Fibroblast of mammary gland (primary cell): ENCODE measurements around the gene CADPS2.

ENCODE experiments used
- DNase-seq: peaks from one replicate; pipeline ENCODE4 v3.0.0-alpha.2; 2010; ENCODE audit warnings: low read depth
- H3K4me3 ChIP-seq: 2 replicates; pipeline ENCODE4 v1.5.1; 2011; ENCODE audit warnings: low read depth, mild to moderate bottlenecking, low read length, moderate library complexity; ENCODE audit not compliant: control insufficient read depth
- TF ChIP-seq, protein P1 (sequence below): conservative IDR thresholded peaks from 2 replicates; pipeline ENCODE4 v1.5.1; 2011; ENCODE audit warnings: low read depth, low read length, inconsistent platforms; ENCODE audit not compliant: control insufficient read depth, insufficient read depth

CADPS2 gene

DNA sequence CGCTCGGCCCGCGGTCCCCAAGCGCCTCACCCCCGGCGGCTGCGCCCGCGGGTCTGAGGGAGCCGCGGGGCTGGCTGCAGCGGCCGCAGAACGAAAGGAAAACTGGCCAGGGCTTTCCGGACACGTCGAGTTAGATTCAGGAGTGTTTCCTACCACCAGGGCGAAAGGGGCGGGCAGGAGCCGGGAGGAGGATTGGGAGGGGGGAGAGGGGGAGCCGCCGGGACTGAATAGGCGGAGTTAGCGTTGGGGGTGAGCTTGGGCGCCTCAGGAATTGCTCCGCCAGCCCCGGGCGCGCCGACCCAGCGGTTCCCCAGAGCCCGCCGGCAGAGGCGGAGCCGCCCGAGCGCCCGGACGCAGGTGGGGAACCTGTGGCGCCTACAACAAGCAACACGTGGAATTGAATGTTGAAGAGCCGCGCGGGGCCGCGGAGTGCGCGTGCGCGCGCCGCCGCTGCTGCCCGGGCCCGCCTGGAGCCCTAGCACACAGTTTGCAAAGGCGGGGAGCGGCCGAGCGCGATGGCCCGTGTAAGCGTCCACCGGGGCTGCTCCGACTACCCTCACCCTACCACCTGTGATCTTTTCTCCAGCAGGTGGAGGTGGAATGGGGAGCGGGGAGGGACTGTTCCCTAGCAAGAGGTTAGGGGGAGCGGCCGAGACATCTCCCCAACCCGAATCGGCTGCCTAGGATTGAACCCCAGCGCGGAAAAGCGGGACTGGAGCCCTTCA is at the start of gene CADPS2:
Gene CADPS2 (minus strand): TSS at position 104 of the 725 bp plus-strand sequence. CDS start 123 bp downstream, outside the sequence.
- H3K4me3 ChIP-seq = peak within 1 kb of the TSS; percentile 72
- TF ChIP-seq, protein P1, sequence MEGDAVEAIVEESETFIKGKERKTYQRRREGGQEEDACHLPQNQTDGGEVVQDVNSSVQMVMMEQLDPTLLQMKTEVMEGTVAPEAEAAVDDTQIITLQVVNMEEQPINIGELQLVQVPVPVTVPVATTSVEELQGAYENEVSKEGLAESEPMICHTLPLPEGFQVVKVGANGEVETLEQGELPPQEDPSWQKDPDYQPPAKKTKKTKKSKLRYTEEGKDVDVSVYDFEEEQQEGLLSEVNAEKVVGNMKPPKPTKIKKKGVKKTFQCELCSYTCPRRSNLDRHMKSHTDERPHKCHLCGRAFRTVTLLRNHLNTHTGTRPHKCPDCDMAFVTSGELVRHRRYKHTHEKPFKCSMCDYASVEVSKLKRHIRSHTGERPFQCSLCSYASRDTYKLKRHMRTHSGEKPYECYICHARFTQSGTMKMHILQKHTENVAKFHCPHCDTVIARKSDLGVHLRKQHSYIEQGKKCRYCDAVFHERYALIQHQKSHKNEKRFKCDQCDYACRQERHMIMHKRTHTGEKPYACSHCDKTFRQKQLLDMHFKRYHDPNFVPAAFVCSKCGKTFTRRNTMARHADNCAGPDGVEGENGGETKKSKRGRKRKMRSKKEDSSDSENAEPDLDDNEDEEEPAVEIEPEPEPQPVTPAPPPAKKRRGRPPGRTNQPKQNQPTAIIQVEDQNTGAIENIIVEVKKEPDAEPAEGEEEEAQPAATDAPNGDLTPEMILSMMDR = peak; percentile 18
- peak; percentile 77 for DNase-seq

DNA sequence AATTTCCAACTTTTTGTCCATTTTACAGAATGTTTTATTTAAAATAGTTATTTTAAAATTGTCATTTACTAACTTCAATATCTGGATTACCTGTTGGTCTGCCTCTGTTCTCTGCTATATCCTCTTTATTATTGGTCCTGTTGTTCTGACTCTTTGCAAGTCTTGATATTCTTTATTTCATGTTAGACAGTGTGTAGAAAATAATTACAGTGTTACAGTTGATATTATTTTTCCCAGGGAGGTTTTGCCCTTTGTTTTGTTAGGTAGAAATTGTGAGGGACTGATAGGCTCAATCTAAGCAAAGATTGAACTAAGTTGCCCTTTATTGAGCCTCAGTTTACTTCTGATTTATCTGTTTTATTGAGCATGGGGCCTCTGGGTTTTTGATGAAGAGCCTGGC is 49.4 kb upstream of the CADPS2 start:
- TF ChIP-seq, protein P1 = no peak
- no peak for DNase-seq
- H3K4me3 ChIP-seq = no peak overlapping the region

DNA sequence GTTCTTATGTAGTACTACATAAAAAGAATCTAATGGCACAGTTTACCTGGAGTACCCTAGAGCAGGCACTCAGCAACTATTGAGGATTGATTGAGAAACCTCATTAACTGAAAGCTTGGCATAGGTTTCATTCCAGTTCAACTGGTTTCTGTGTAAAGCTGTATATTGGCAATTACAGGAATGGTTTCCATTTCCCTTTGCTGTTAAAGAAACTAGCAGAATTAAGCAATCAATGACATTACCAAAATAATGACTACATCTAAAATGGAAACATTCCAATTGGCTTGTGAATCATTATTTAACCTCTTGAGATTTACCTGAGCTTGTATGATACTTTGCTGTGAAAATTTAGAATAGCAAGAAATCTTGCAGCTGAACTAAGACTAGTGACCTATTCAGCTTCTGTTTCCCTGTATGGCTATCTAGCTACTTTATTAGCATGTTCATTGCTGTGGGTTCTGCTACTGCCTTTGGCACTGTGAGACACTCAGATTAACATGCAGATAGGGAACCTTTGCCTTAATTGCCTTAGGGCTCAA is 33.5 kb upstream of the CADPS2 start:
- no peak overlapping the region for H3K4me3 ChIP-seq
- TF ChIP-seq, protein P1 = no peak
- DNase-seq = peak; percentile 1

DNA sequence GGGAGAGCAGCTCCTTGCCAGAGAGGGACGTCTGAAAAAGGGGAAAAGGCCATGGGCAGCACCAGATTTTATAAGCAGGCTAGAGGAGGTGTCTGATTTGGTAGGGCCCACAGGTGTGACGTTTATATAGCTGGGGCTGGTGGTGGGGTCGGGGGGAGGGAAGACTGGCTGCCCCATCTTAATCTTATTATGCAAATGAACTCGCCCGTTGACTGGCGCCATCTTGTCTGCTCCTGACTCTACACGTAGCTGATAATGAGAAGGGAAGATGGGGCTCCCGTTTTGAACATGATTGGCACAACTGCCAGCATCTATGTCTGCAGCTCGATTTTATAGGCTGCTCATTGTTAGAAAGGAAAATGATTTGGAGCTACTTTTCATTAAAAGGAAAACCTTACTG is 28.6 kb upstream of the CADPS2 start:
- no peak for DNase-seq
- TF ChIP-seq, protein P1 = no peak
- no peak overlapping the region for H3K4me3 ChIP-seq

DNA sequence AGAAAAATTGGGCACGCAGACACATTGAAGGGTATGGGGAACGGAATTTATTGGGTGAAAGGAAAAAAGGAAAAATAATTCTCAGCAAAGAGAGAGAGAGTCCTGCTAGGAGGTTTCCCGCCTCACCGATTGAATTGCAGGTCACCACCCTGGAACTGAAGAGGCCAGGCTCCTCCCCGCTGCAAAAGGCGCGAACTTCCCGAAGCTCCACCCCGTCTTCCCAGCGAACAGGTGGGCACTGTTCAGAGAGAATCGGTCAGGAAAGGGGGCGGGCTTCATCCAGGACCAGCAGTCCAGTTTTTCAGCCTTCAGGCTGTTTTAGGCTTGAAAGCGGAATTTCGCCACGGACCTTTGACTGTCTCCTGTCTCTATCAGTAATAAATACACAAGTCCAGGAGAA is 27.3 kb upstream of the CADPS2 start:
- no peak for DNase-seq
- TF ChIP-seq, protein P1 = no peak

DNA sequence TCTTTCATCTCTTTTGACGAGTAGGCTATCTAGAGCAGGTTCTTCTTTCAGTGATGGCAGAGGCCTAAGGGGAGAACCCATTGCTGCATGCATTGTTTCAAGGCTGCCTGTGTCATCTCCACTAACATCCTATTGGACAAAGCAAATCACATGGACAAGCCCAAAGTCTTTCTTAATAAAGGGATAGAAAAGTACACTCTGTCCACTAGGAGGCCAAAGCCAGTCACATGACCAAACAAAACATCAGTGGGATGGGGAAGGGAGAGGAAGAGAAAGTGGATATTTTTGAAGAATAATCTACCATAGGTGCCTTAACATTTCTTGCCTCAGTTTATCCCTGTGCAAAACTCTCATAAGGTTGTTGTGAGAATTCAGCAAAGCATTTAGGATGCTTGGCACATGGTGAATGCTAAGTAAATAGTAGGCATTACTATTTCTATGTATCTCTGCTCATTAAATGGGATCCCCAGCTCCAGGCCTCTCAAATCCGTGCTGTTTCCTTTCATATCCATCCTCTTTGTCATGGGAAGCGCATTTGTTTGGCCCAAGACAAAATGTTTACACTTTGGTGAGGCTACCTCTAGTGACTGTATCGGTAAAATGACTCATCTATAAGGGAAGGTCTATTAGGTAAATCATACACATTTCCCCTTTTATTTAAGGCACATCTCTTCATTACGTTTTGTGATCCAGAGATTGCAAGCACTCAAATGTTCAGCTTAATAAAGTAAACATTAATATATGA is 16.7 kb upstream of the CADPS2 start:
- no peak overlapping the region for H3K4me3 ChIP-seq
- DNase-seq = peak; percentile 33
- TF ChIP-seq, protein P1 = peak; percentile 26

More for the DNA sequence above, 27.3 kb upstream of the CADPS2 start:
- H3K4me3 ChIP-seq = no peak overlapping the region
